ENCODE data around the gene ZP3.
"Not testable (repeated sequence)": the region's sequence is repeated elsewhere in the genome, so short reads cannot be mapped to it uniquely, and the experiment has no call there.

GRCh38 chr7:76437873-76438272, 13.1 kb downstream of the ZP3 start:
- TF ChIP-seq, protein P1, sequence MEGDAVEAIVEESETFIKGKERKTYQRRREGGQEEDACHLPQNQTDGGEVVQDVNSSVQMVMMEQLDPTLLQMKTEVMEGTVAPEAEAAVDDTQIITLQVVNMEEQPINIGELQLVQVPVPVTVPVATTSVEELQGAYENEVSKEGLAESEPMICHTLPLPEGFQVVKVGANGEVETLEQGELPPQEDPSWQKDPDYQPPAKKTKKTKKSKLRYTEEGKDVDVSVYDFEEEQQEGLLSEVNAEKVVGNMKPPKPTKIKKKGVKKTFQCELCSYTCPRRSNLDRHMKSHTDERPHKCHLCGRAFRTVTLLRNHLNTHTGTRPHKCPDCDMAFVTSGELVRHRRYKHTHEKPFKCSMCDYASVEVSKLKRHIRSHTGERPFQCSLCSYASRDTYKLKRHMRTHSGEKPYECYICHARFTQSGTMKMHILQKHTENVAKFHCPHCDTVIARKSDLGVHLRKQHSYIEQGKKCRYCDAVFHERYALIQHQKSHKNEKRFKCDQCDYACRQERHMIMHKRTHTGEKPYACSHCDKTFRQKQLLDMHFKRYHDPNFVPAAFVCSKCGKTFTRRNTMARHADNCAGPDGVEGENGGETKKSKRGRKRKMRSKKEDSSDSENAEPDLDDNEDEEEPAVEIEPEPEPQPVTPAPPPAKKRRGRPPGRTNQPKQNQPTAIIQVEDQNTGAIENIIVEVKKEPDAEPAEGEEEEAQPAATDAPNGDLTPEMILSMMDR (IDR thresholded peaks at IDR 0.05; ENCODE audit: borderline replicate concordance, extremely low read depth, low read length, poor library complexity, severe bottlenecking) = peak; percentile 62
- TF ChIP-seq EZH2 (IDR thresholded peaks at IDR 0.05; ENCODE audit: borderline replicate concordance, low read depth, low read length, severe bottlenecking) = not testable (repeated sequence)
